Activated T-helper 1 cell treated with anti-CD3 and anti-CD28 coated beads, Interleukin-2, amount 50 U/mL, for 16 hours (primary cell): Measurements from ENCODE around the gene TNK1.

Source experiments
- DNase-seq, 2 donors: peaks; one replicate each; pipeline ENCODE4 v3.0.0-alpha.2; 2020; ENCODE audit warnings: low read depth in 1 of 2, low spot score in 1 of 2

Gene TNK1

GRCh38 chr17:7408863-7409262, 28.0 kb downstream of the TNK1 start:
- no peak for DNase-seq

- no peak for DNase-seq
Measured at GRCh38 chr17:7409716-7410115, 28.8 kb downstream of the TNK1 start.

GRCh38 chr17:7410634-7411426, 29.9 kb downstream of the TNK1 start:
- DNase-seq, result no peak

- no peak for DNase-seq
Measured at GRCh38 chr17:7411427-7411750, 30.5 kb downstream of the TNK1 start.

- DNase-seq, result no peak
Measured at GRCh38 chr17:7413346-7413985, 32.6 kb downstream of the TNK1 start.

- DNase-seq, result no peak
Measured at GRCh38 chr17:7414837-7415236, 33.9 kb downstream of the TNK1 start.

- no peak for DNase-seq
Measured at GRCh38 chr17:7415784-7416183, 34.9 kb downstream of the TNK1 start.

- DNase-seq, result no peak
Measured at GRCh38 chr17:7416323-7416722, 35.4 kb downstream of the TNK1 start.

- no peak for DNase-seq
Measured at GRCh38 chr17:7417056-7417655, 36.3 kb downstream of the TNK1 start.

GRCh38 chr17:7418472-7419152, 37.7 kb downstream of the TNK1 start:
- DNase-seq, result no peak

GRCh38 chr17:7419819-7420610, 39.1 kb downstream of the TNK1 start, which contains the start of gene SPEM1:
SPEM1 (plus strand) TSS chr17:7420324; CDS start chr17:7420385, 61 bp downstream.
- no peak for DNase-seq

GRCh38 chr17:7421186-7421585, 40.3 kb downstream of the TNK1 start:
- no peak for DNase-seq

GRCh38 chr17:7423679-7424078, 42.8 kb downstream of the TNK1 start:
- DNase-seq, result no peak

GRCh38 chr17:7425316-7425715, 44.4 kb downstream of the TNK1 start, which contains the start of gene SPEM2:
SPEM2 (plus strand) TSS chr17:7425616; CDS start chr17:7425689, 73 bp downstream.
- DNase-seq, result no peak

- no peak for DNase-seq
Measured at GRCh38 chr17:7425756-7426155, 44.9 kb downstream of the TNK1 start.

GRCh38 chr17:7426203-7426863, 45.4 kb downstream of the TNK1 start:
- DNase-seq, result no peak

GRCh38 chr17:7426896-7427489, 46.1 kb downstream of the TNK1 start:
- no peak for DNase-seq

GRCh38 chr17:7427549-7427948, 46.7 kb downstream of the TNK1 start:
- no peak for DNase-seq

- no peak for DNase-seq
Measured at GRCh38 chr17:7428557-7428956, 47.7 kb downstream of the TNK1 start, which contains the start of gene SPEM3. SPEM3 (plus strand) TSS chr17:7428857; CDS start chr17:7428903, 46 bp downstream.

- DNase-seq, result no peak
Measured at GRCh38 chr17:7429722-7430121, 48.8 kb downstream of the TNK1 start.
